H1 (cell line): Measurements from ENCODE around the gene SLPI. TPM values are rescaled to one million over a fixed set of nuclear protein-coding genes. Genes with fewer than 3 reads are reported as not detected.

Experiments
- CTCF ChIA-PET: fragments of 300-600 bp; sonication (Branson Sonifier 250); formaldehyde crosslinking; loops from one replicate; lab custom pipeline; 2021; ENCODE audit not compliant: partially characterized antibody; lab: Charles Lee
- POLR2A ChIA-PET: fragments of 300-600 bp; sonication (Branson Sonifier 250); formaldehyde crosslinking; loops from one replicate; lab custom pipeline; 2021; ENCODE audit warnings: inconsistent platforms; ENCODE audit not compliant: partially characterized antibody; lab: Charles Lee
- DNase-seq, 2 experiments: peaks; one replicate each; pipeline versions ENCODE4 v3.0.0 to v3.0.0-alpha.2; 2010 to 2022; ENCODE audit warnings: low spot score in 2 of 2, low read depth in 1 of 2, mixed read lengths in 1 of 2
- FAIRE-seq: peaks from 2 replicates; lab custom pipeline; 2011; peaks lifted over from hg19 to GRCh38; lab: Jason Lieb, UNC
- H2AFZ ChIP-seq: 2 replicates; pipeline ENCODE4 v1.8.1; 2012; ENCODE audit warnings: low read length, inconsistent platforms
- H2AK5ac ChIP-seq: 2 replicates; pipeline ENCODE4 v1.6.1; 2013; ENCODE audit warnings: low read depth, low read length
- H2BK120ac ChIP-seq: replicated peaks from 2 replicates; pipeline ENCODE3; 2013; ENCODE audit warnings: low read depth, low read length, inconsistent platforms
- H2BK12ac ChIP-seq: 2 replicates; pipeline ENCODE4 v1.6.1; 2013; ENCODE audit warnings: low read depth, low read length
- H2BK15ac ChIP-seq: 2 replicates; pipeline ENCODE4 v1.6.1; 2013; ENCODE audit warnings: low read length
- H2BK20ac ChIP-seq: 2 replicates; pipeline ENCODE4 v1.6.1; 2013; ENCODE audit warnings: low read length
- H2BK5ac ChIP-seq: 2 replicates; pipeline ENCODE4 v1.6.1; 2013; ENCODE audit warnings: low read depth, low read length
- H3K14ac ChIP-seq: 2 replicates; pipeline ENCODE4 v1.6.1; 2013; ENCODE audit warnings: inconsistent platforms; ENCODE audit not compliant: insufficient read length
- H3K18ac ChIP-seq: 2 replicates; pipeline ENCODE4 v1.6.1; 2013; ENCODE audit warnings: low read length; ENCODE audit errors: extremely low read depth
- H3K23ac ChIP-seq: 2 replicates; pipeline ENCODE4 v1.6.1; 2013; ENCODE audit warnings: inconsistent platforms; ENCODE audit not compliant: insufficient read length
- H3K23me2 ChIP-seq: 2 replicates; pipeline ENCODE4 v1.6.1; 2013; ENCODE audit warnings: low read depth, low read length
- H3K27ac ChIP-seq: 2 replicates; pipeline ENCODE4 v1.6.1; 2011; ENCODE audit warnings: low read depth, low read length, inconsistent platforms
- H3K27me3 ChIP-seq, 4 experiments: replicated peaks in 1 of 4; 1 replicate in 1 of 4; 2 replicates in 3 of 4; pipeline versions ENCODE4 v1.6.1 to v1.8.1; 2011 to 2013; ENCODE audit warnings: low read length in 3 of 4, mild to moderate bottlenecking in 3 of 4, inconsistent platforms in 2 of 4, mixed read lengths in 2 of 4, moderate library complexity in 1 of 4; ENCODE audit not compliant: control insufficient read depth in 3 of 4, insufficient read depth in 3 of 4; ENCODE audit errors: extremely low read depth in 1 of 4
- H3K36me3 ChIP-seq, 4 experiments: 2 replicates each; pipeline versions ENCODE4 v1.6.1 to v1.8.1; 2011 to 2013; ENCODE audit warnings: mild to moderate bottlenecking in 4 of 4, low read length in 3 of 4, moderate library complexity in 2 of 4, control low read depth in 1 of 4, inconsistent platforms in 1 of 4; ENCODE audit not compliant: insufficient read depth in 4 of 4, control insufficient read depth in 2 of 4
- H3K4ac ChIP-seq: replicated peaks from 2 replicates; pipeline ENCODE3; 2013; ENCODE audit warnings: low read length, low read depth, mixed read lengths, inconsistent platforms; ENCODE audit not compliant: insufficient read length
- H3K4me1 ChIP-seq, 4 experiments: replicated peaks in 1 of 4; 1 replicate in 1 of 4; 2 replicates in 3 of 4; pipeline versions ENCODE4 v1.6.1 to v1.8.1; 2011 to 2013; ENCODE audit warnings: low read length in 3 of 4, inconsistent platforms in 2 of 4, mixed read lengths in 1 of 4; ENCODE audit not compliant: insufficient read depth in 4 of 4, control insufficient read depth in 3 of 4
- H3K4me2 ChIP-seq, 2 experiments: 2 replicates each; pipeline versions ENCODE4 v1.6.1 to v1.8.1; 2011 to 2013; ENCODE audit warnings: low read depth in 2 of 2, low read length in 2 of 2, control low read depth in 1 of 2, inconsistent platforms in 1 of 2, mild to moderate bottlenecking in 1 of 2; ENCODE audit not compliant: insufficient read depth in 1 of 2
- H3K4me3 ChIP-seq, 4 experiments: fragments of 200-600, 300-600 bp in 1 of 4; sonication (generic), shearing (Covaris generic), sonication (Bioruptor Twin) in 1 of 4; 2 replicates each; pipeline versions ENCODE4 v1.5.1 to v1.8.1; 2011 to 2016; ENCODE audit warnings: low read length in 4 of 4, low read depth in 3 of 4, control low read depth in 2 of 4, inconsistent platforms in 2 of 4, mild to moderate bottlenecking in 2 of 4, mixed read lengths in 1 of 4, moderate library complexity in 1 of 4; ENCODE audit not compliant: insufficient read depth in 2 of 4; ENCODE audit errors: extremely low read depth in 1 of 4
- H3K56ac ChIP-seq: replicated peaks from 2 replicates; pipeline ENCODE3; 2013; ENCODE audit warnings: low read depth, mild to moderate bottlenecking, mixed read lengths, low read length, inconsistent platforms; ENCODE audit not compliant: insufficient read length
- H3K79me1 ChIP-seq: 2 replicates; pipeline ENCODE4 v1.6.1; 2013; ENCODE audit warnings: low read depth, low read length, control low read depth
- H3K79me2 ChIP-seq, 2 experiments: 2 replicates each; pipeline versions ENCODE4 v1.6.1 to v1.8.1; 2012 to 2013; ENCODE audit warnings: low read length in 2 of 2, mild to moderate bottlenecking in 2 of 2, inconsistent platforms in 1 of 2; ENCODE audit not compliant: insufficient read depth in 2 of 2, control insufficient read depth in 1 of 2
- H3K9ac ChIP-seq, 4 experiments: replicated peaks in 1 of 4; 1 replicate in 1 of 4; 2 replicates in 3 of 4; pipeline versions ENCODE4 v1.6.1 to v1.8.1; 2011 to 2013; ENCODE audit warnings: low read depth in 3 of 4, low read length in 3 of 4, control low read depth in 2 of 4, mild to moderate bottlenecking in 2 of 4, moderate library complexity in 2 of 4, inconsistent platforms in 1 of 4; ENCODE audit errors: extremely low read depth in 1 of 4
- H3K9me3 ChIP-seq, 2 experiments: 2 replicates each; pipeline versions ENCODE4 v1.6.1 to v1.8.1; 2012 to 2013; ENCODE audit warnings: mild to moderate bottlenecking in 2 of 2, moderate library complexity in 2 of 2, control low read depth in 1 of 2, inconsistent platforms in 1 of 2, low read depth in 1 of 2, low read length in 1 of 2, mixed read lengths in 1 of 2; ENCODE audit not compliant: insufficient read depth in 2 of 2
- H4K20me1 ChIP-seq, 2 experiments: replicated peaks in 1 of 2; 2 replicates each; pipeline versions ENCODE3 to v1.8.1; 2011 to 2013; ENCODE audit warnings: inconsistent platforms in 2 of 2, low read length in 2 of 2, mild to moderate bottlenecking in 1 of 2; ENCODE audit not compliant: insufficient read depth in 2 of 2, control insufficient read depth in 1 of 2
- H4K5ac ChIP-seq: 2 replicates; pipeline ENCODE4 v1.6.1; 2013; ENCODE audit warnings: low read length, low read depth, mixed read lengths, inconsistent platforms; ENCODE audit not compliant: insufficient read length
- H4K8ac ChIP-seq: 2 replicates; pipeline ENCODE4 v1.8.0; 2013; ENCODE audit warnings: mild to moderate bottlenecking, moderate library complexity, low read length, inconsistent platforms; ENCODE audit not compliant: insufficient read depth; ENCODE audit errors: extremely low read depth
- H4K91ac ChIP-seq: replicated peaks from 2 replicates; pipeline ENCODE3; 2013; ENCODE audit warnings: low read length, mixed read lengths, inconsistent platforms; ENCODE audit not compliant: insufficient read length
- CEBPB ChIP-seq: IDR thresholded peaks from 2 replicates; pipeline ENCODE4 v1.6.1; 2012; ENCODE audit warnings: low read depth, low read length
- CTBP2 ChIP-seq: IDR thresholded peaks from 2 replicates; pipeline ENCODE4 v1.7.0; 2011; ENCODE audit warnings: borderline replicate concordance, mild to moderate bottlenecking, moderate library complexity, mixed read lengths, low read length; ENCODE audit not compliant: insufficient read depth, insufficient read length
- CTCF ChIP-seq, 3 experiments: IDR thresholded peaks; 1 replicate in 2 of 3; 2 replicates in 1 of 3; pipeline versions ENCODE4 v1.5.1 to v1.6.1; 2011; ENCODE audit warnings: low read length in 3 of 3, mild to moderate bottlenecking in 3 of 3, inconsistent platforms in 2 of 3, low read depth in 1 of 3, moderate library complexity in 1 of 3; ENCODE audit not compliant: insufficient read depth in 1 of 3; ENCODE audit errors: control extremely low read depth in 1 of 3
- EP300 ChIP-seq, 2 experiments: IDR thresholded peaks; 1 replicate in 1 of 2; 2 replicates in 1 of 2; pipeline ENCODE4 v1.6.1; 2011 to 2012; ENCODE audit warnings: low read depth in 2 of 2, low read length in 2 of 2, mild to moderate bottlenecking in 2 of 2, borderline replicate concordance in 1 of 2, inconsistent platforms in 1 of 2, moderate library complexity in 1 of 2
- FOSL1 ChIP-seq: IDR thresholded peaks from 2 replicates; pipeline ENCODE4 v1.6.1; 2011; ENCODE audit warnings: mild to moderate bottlenecking, low read depth, low read length, moderate library complexity; ENCODE audit not compliant: insufficient read depth
- GTF2F1 ChIP-seq: IDR thresholded peaks from 2 replicates; pipeline ENCODE4 v1.6.1; 2012; ENCODE audit warnings: low read depth, low read length, improper control_type of control experiment, borderline replicate concordance
- POLR2A ChIP-seq, 2 experiments: IDR thresholded peaks; 1 replicate in 1 of 2; 2 replicates in 1 of 2; pipeline ENCODE4 v1.6.1; 2011; ENCODE audit warnings: low read depth in 2 of 2, low read length in 2 of 2, mild to moderate bottlenecking in 2 of 2; ENCODE audit errors: control extremely low read depth in 1 of 2
- TAF1 ChIP-seq: IDR thresholded peaks from 2 replicates; pipeline ENCODE4 v1.6.1; 2011; ENCODE audit warnings: mild to moderate bottlenecking, low read depth, low read length
- TAF7 ChIP-seq: optimal IDR thresholded peaks from 2 replicates; pipeline ENCODE3; 2011; ENCODE audit warnings: low read depth, mild to moderate bottlenecking, inconsistent platforms, low read length, moderate library complexity, borderline replicate concordance
- TBP ChIP-seq: IDR thresholded peaks from 2 replicates; pipeline ENCODE4 v1.6.1; 2011; ENCODE audit warnings: low read depth, low read length, improper control_type of control experiment
- WGBS, 2 experiments: shearing (Covaris generic) in 1 of 2; methylation state at CpG; one replicate each; pipeline versions ENCODE4 v1.1.6 to v1.1.7; 2013 to 2015; ENCODE audit warnings: low lambda C conversion rate in 2 of 2, mixed read lengths in 2 of 2, inconsistent platforms in 1 of 2, low coverage in 1 of 2, missing lambda C conversion rate in 1 of 2; ENCODE audit not compliant: insufficient replicate concordance in 2 of 2, insufficient coverage in 1 of 2, insufficient read length in 1 of 2; ENCODE audit errors: extremely low coverage in 1 of 2, missing lambda C conversion rate in 1 of 2; 5-methylcytosine and 5-hydroxymethylcytosine counted together
- polyA plus RNA-seq, 7 experiments: library from polyadenylated mRNA; depleted of rRNA in 3 of 7; stranded (reverse) in 5 of 7; unstranded in 2 of 7; fragments of >200 nt in 5 of 7; fragments of 200-250 nt in 2 of 7; gene quantifications; 1 replicate in 5 of 7; 2 replicates in 1 of 7; 4 replicates in 1 of 7; pipeline versions ENCODE4 v1.2.1 to v1.2.3, GENCODE V29; 2011 to 2013; ENCODE audit warnings: missing spikeins in 2 of 7, mixed read lengths in 2 of 7
- total RNA-seq: library from RNA; stranded (reverse); fragmentation: NEBNext Ultra II Directional; extraction: Animal tissue kit (Norgen Biotek cat#: 25700); gene quantifications from 2 replicates; pipeline ENCODE4 v1.2.1, GENCODE V29; 2021

The SLPI gene
- total and polyA plus RNA-seq, 2 of the 8 experiments (the other 6 are each of a cell fraction or from before 2014, with no cell fraction given), result not detected

GRCh38 chr20:45218636-45219035 is 35.7 kb downstream of the SLPI start:
- Histone ChIP-seq H3K23me2 (no peaks in the 10 kb centered on the region), H2BK15ac (no peak overlapping the region), H2BK5ac (no peak overlapping the region), H3K4ac (no peak overlapping the region), H4K5ac (no peak overlapping the region), H3K4me3 (no peak overlapping the region), H3K4me1 (no peaks in the 10 kb centered on the region), H2AFZ (no peak overlapping the region), H3K4me2 (no peak overlapping the region), H2BK120ac (no peak overlapping the region), H3K27me3 (no peaks in the 10 kb centered on the region; a peak in 1 of 7 replicates), H3K9ac (no peak overlapping the region), H4K8ac (no peak overlapping the region), H4K91ac (no peak overlapping the region), H3K79me2 (no peaks in the 10 kb centered on the region), H2BK12ac (no peak overlapping the region), H3K14ac (no peak overlapping the region), H3K9me3 (no peaks in the 10 kb centered on the region), H2BK20ac (no peak overlapping the region), H3K56ac (no peak overlapping the region), H4K20me1 (no peaks in the 10 kb centered on the region), H3K36me3 (no peaks in the 10 kb centered on the region), H3K27ac (no peak overlapping the region), H2AK5ac (no peak overlapping the region), H3K18ac (no peak overlapping the region), H3K79me1 (no peaks in the 10 kb centered on the region), H3K23ac (no peak overlapping the region)
- POLR2A ChIA-PET, result no interaction called here
- 100% methylated on average over 2 of the region's 2 CpGs; no CpG with 5 or more reads in 1 of the 2 experiments for WGBS, 2 experiments
- DNase-seq (no peak), FAIRE-seq (no peak)
- TF ChIP-seq FOSL1 (no peak), CEBPB (no peak), TAF7 (no peak), GTF2F1 (no peak), POLR2A (IDR thresholded peaks at IDR 0.05; ENCODE audit: control extremely low read depth in 1 of 2, low read depth in 2 of 2, low read length in 2 of 2) (no peak), CTCF (IDR thresholded peaks at IDR 0.05; ENCODE audit: control extremely low read depth in 1 of 3, insufficient read depth in 1 of 3, low read depth in 1 of 3, low read length in 3 of 3) (no peak), TAF1 (no peak), EP300 (IDR thresholded peaks at IDR 0.05; ENCODE audit: borderline replicate concordance in 1 of 2, low read depth in 2 of 2, low read length in 2 of 2) (no peak), TBP (no peak), CTBP2 (no peak)
- CTCF ChIA-PET, result interaction anchor here (1.1 to 1.3 kb wide), 2 partner anchors 75 to 128 kb away, joined by 3 to 5 read pairs; no protein-coding TSS in a partner anchor
